ENCODE measurements around the gene B3GAT3.

GRCh38 chr11:62654297-62654696 is 32.5 kb upstream of the B3GAT3 start:
- TF ChIP-seq, protein P1, sequence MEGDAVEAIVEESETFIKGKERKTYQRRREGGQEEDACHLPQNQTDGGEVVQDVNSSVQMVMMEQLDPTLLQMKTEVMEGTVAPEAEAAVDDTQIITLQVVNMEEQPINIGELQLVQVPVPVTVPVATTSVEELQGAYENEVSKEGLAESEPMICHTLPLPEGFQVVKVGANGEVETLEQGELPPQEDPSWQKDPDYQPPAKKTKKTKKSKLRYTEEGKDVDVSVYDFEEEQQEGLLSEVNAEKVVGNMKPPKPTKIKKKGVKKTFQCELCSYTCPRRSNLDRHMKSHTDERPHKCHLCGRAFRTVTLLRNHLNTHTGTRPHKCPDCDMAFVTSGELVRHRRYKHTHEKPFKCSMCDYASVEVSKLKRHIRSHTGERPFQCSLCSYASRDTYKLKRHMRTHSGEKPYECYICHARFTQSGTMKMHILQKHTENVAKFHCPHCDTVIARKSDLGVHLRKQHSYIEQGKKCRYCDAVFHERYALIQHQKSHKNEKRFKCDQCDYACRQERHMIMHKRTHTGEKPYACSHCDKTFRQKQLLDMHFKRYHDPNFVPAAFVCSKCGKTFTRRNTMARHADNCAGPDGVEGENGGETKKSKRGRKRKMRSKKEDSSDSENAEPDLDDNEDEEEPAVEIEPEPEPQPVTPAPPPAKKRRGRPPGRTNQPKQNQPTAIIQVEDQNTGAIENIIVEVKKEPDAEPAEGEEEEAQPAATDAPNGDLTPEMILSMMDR (IDR thresholded peaks at IDR 0.05): no peak
- no peak for TF ChIP-seq POLR2A (IDR thresholded peaks at IDR 0.05)
